ENCODE data around the gene SLC9B1.

Gene SLC9B1

GRCh38 chr4:103019308-103020124, at the start of gene SLC9B1:
TSS of gene SLC9B1 (minus strand) at chr4:103019705. CDS start at chr4:102991711, 27,994 bp downstream.
- Histone ChIP-seq H3K4me1 (ENCODE audit: control insufficient read depth, insufficient read depth, low read length, unreplicated experiment) (peaks cover 12% of the 10 kb centered on the region), H3K36me3 (ENCODE audit: insufficient read depth, low read length) (no peaks in the 10 kb centered on the region), H3K79me2 (ENCODE audit: control insufficient read depth, insufficient read depth, low read length, unreplicated experiment) (no peaks in the 10 kb centered on the region), H3K27ac (ENCODE audit: low read depth, low read length) (peak within 1 kb of the TSS; percentile 88), H3K4me3 (ENCODE audit: low read depth, low read length) (peak within 1 kb of the TSS; percentile 77), H3K27me3 (ENCODE audit: insufficient read depth, low read length) (no peaks in the 10 kb centered on the region), H2AFZ (ENCODE audit: low read length, unreplicated experiment) (peak within 1 kb of the TSS; percentile 98)

DNA sequence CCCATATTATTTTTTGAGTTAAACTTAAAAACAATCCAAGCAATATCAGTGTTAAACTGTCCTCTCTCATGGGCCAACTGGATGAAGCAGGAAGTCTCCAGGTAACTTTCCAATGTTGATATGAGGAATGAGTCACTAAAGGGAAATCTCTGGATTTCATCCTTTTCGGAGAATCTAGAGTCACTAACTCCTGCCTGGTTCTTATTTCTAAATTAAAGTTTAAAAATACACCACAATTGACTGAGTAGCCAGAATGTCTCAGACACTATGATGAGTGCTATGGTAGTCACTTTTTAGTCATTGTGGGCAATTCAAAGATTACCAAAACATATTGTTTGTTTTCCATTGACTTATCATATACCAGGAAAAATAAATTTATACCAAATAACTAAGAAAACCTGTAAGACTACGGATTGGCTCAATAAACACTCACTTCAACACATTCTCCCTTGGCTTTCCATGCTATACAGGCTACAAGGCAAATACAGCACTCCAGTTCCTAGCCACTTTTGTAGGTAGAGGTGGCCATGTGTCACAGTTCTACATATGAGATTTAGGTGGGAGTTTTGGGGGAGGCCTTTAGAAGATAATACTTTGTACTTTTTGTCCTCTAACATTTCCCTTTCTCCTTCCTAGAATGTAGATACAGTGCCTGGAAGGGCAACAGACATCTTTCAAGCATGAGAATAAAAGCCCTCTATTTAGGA, 48.5 kb upstream of the SLC9B1 start:
- peaks cover 12% of the 10 kb centered on the region for H3K79me2 ChIP-seq (ENCODE audit: control insufficient read depth, insufficient read depth, low read length, unreplicated experiment)
- H3K4me3 ChIP-seq (ENCODE audit: low read depth, low read length), result no peak overlapping the region
- H3K36me3 ChIP-seq (ENCODE audit: insufficient read depth, low read length), result peaks cover 5% of the 10 kb centered on the region
- H3K27ac ChIP-seq (ENCODE audit: low read depth, low read length), result peak overlapping the region; percentile 34
- H2AFZ ChIP-seq (ENCODE audit: low read length, unreplicated experiment), result no peak overlapping the region
- peaks cover 11% of the 10 kb centered on the region for H3K4me1 ChIP-seq (ENCODE audit: control insufficient read depth, insufficient read depth, low read length, unreplicated experiment)
- H3K27me3 ChIP-seq (ENCODE audit: insufficient read depth, low read length), result no peaks in the 10 kb centered on the region

- Histone ChIP-seq H2AFZ (ENCODE audit: low read length, unreplicated experiment) (no peak overlapping the region), H3K36me3 (ENCODE audit: insufficient read depth, low read length) (peaks cover 4% of the 10 kb centered on the region; the same call in 1 of the 2 replicates), H3K4me1 (ENCODE audit: control insufficient read depth, insufficient read depth, low read length, unreplicated experiment) (no peaks in the 10 kb centered on the region), H3K27me3 (ENCODE audit: insufficient read depth, low read length) (no peaks in the 10 kb centered on the region), H3K27ac (ENCODE audit: low read depth, low read length) (no peak overlapping the region), H3K79me2 (ENCODE audit: control insufficient read depth, insufficient read depth, low read length, unreplicated experiment) (no peaks in the 10 kb centered on the region), H3K4me3 (ENCODE audit: low read depth, low read length) (no peak overlapping the region)
Observed at GRCh38 chr4:103060453-103061148, 41.1 kb upstream of the SLC9B1 start.

DNA sequence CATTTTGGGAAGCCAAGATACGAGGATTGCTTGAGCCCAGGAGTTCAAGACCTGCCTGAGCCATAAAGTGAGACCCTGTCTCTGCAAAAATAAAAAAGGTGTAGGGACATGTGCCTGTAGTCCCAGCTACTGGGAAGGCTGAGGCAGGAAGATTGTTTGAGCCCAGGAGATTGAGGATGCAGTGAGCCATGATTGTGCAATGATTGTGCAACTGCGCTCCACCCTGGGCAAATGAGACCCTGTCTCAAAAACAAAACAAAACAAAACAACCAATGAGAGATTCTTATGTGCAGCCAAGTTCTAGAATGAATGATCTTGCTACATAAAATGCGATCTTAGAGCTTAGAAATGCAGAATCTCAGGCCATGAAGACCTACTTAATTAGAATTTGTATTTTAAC, 34.5 kb upstream of the SLC9B1 start:
- peaks cover 9% of the 10 kb centered on the region for H3K4me1 ChIP-seq (ENCODE audit: control insufficient read depth, insufficient read depth, low read length, unreplicated experiment)
- H2AFZ ChIP-seq (ENCODE audit: low read length, unreplicated experiment), result no peak overlapping the region
- no peak overlapping the region for H3K27ac ChIP-seq (ENCODE audit: low read depth, low read length)
- H3K79me2 ChIP-seq (ENCODE audit: control insufficient read depth, insufficient read depth, low read length, unreplicated experiment), result no peaks in the 10 kb centered on the region
- no peak overlapping the region for H3K4me3 ChIP-seq (ENCODE audit: low read depth, low read length)
- H3K27me3 ChIP-seq (ENCODE audit: insufficient read depth, low read length), result no peaks in the 10 kb centered on the region
- no peaks in the 10 kb centered on the region for H3K36me3 ChIP-seq (ENCODE audit: insufficient read depth, low read length)

DNA sequence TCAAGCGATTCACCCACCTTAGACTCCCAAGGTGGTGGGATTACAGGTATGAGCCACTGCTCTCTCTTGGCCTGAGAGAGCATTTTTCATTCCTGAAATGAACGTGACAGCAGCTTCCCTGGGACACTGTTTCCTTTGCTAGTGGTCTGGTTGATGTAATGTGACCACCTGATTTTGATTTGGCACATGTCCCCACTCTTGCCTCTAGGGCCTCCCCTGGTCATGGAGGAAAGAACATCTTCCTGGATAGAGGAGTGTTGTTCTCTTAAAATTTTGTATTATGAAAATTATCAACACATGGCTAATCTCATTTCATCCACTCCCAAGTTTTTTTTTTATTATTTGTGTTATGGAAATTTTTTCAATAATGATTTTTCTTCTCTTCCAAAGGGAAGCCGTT, 33.3 kb upstream of the SLC9B1 start:
- Histone ChIP-seq H3K36me3 (ENCODE audit: insufficient read depth, low read length) (0 out of 2 replicates have a peak, but pooled peaks cover 4% of the 10 kb centered on the region), H3K4me1 (ENCODE audit: control insufficient read depth, insufficient read depth, low read length, unreplicated experiment) (peaks cover 9% of the 10 kb centered on the region), H2AFZ (ENCODE audit: low read length, unreplicated experiment) (no peak overlapping the region), H3K4me3 (ENCODE audit: low read depth, low read length) (no peak overlapping the region), H3K27ac (ENCODE audit: low read depth, low read length) (no peak overlapping the region), H3K27me3 (ENCODE audit: insufficient read depth, low read length) (no peaks in the 10 kb centered on the region), H3K79me2 (ENCODE audit: control insufficient read depth, insufficient read depth, low read length, unreplicated experiment) (no peaks in the 10 kb centered on the region)

DNA sequence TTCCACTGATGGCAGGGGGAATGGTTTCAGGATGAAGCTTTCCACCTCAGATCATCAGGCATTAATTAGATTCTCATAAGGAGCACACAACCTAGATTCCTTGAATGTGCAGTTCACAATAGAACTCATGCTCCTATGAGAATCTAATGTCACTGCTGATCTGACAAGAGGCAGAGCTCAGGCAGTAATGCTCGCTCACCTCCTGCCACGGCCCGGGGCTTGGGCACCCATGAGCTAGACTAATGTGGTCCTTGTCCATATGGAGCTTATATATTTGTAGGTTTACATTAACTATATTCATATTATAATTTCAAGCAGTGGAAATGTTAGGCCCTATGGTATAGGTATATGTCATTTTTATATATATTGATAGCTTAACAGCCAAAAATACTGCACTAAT, 32.6 kb upstream of the SLC9B1 start:
- Histone ChIP-seq H3K36me3 (ENCODE audit: insufficient read depth, low read length) (0 out of 2 replicates have a peak, but pooled peaks cover 6% of the 10 kb centered on the region), H3K4me1 (ENCODE audit: control insufficient read depth, insufficient read depth, low read length, unreplicated experiment) (peaks cover 9% of the 10 kb centered on the region), H3K4me3 (ENCODE audit: low read depth, low read length) (no peak overlapping the region), H2AFZ (ENCODE audit: low read length, unreplicated experiment) (no peak overlapping the region), H3K27me3 (ENCODE audit: insufficient read depth, low read length) (no peaks in the 10 kb centered on the region), H3K27ac (ENCODE audit: low read depth, low read length) (no peak overlapping the region), H3K79me2 (ENCODE audit: control insufficient read depth, insufficient read depth, low read length, unreplicated experiment) (no peaks in the 10 kb centered on the region)

GRCh38 chr4:103050736-103051436, 31.4 kb upstream of the SLC9B1 start:
- H3K27ac ChIP-seq (ENCODE audit: low read depth, low read length), result no peak overlapping the region
- no peak overlapping the region for H3K4me3 ChIP-seq (ENCODE audit: low read depth, low read length)
- H3K4me1 ChIP-seq (ENCODE audit: control insufficient read depth, insufficient read depth, low read length, unreplicated experiment), result peaks cover 9% of the 10 kb centered on the region
- H2AFZ ChIP-seq (ENCODE audit: low read length, unreplicated experiment), result no peak overlapping the region
- no peaks in the 10 kb centered on the region for H3K27me3 ChIP-seq (ENCODE audit: insufficient read depth, low read length)
- H3K36me3 ChIP-seq (ENCODE audit: insufficient read depth, low read length), result 0 out of 2 replicates have a peak, but pooled peaks cover 6% of the 10 kb centered on the region
- H3K79me2 ChIP-seq (ENCODE audit: control insufficient read depth, insufficient read depth, low read length, unreplicated experiment), result no peaks in the 10 kb centered on the region

DNA sequence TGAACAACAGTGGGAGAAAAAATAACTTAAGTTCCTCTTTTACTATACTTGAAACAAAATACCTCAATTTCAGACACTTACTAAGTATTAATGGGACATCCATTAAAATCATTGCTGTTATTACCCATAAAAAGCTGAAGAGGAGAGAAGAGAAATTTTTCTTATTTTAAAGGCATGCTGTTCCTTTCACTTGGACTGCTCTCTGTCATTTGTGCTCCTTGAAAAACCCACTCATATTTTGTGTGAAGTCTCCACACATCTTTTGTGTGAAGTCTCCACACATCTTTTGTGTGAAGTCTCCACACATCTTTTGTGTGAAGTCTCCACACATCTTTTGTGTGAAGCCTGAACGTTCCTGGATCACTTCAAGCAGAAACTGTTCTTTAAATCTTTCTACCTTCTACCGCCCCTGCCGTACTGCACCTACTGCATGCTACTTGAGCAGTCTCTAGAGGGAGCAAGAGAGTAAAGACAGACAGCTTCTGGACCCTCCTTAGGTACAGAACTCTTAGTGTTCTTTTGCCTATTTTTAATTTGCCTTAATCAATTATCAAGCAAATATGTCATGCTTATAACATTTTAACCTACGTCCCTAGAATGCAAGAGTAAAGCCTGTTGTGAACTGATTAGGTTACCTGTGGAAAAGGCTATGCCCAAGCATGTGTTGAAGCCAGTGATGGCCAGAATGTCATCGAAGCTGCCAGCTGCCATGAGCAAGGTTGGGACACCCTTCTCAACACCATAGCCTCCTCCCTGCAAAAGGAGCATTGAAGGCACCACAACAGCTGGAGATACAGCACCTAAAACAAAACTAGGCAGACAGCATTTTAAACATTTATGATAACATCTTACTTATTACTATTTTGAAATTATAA, 27.1 kb upstream of the SLC9B1 start:
- 0 out of 2 replicates have a peak, but pooled peaks cover 6% of the 10 kb centered on the region for H3K36me3 ChIP-seq (ENCODE audit: insufficient read depth, low read length)
- H3K4me1 ChIP-seq (ENCODE audit: control insufficient read depth, insufficient read depth, low read length, unreplicated experiment), result peaks cover 9% of the 10 kb centered on the region
- no peak overlapping the region for H3K4me3 ChIP-seq (ENCODE audit: low read depth, low read length)
- H3K27me3 ChIP-seq (ENCODE audit: insufficient read depth, low read length), result no peaks in the 10 kb centered on the region
- no peak overlapping the region for H2AFZ ChIP-seq (ENCODE audit: low read length, unreplicated experiment)
- no peak overlapping the region for H3K27ac ChIP-seq (ENCODE audit: low read depth, low read length)
- no peaks in the 10 kb centered on the region for H3K79me2 ChIP-seq (ENCODE audit: control insufficient read depth, insufficient read depth, low read length, unreplicated experiment)

DNA sequence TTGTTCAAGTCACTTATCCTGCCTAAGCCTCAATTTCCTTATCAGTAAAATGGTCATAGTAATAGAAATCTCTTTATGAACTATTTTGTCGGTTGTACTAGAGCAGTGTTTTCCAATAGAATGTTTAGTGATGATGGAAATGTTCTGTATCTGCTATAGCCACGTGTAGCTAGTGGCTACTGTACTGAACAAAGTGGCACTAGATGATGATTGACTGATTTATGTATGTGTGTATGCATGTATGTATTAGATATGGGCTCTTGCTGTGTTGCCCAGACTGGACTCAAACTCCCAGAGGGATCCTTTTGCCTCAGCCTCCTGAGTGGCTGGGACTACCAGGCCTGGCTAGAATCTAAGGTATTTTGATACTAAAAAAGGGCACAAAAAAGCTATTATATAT, 24.7 kb upstream of the SLC9B1 start:
- H3K27ac ChIP-seq (ENCODE audit: low read depth, low read length), result no peak overlapping the region
- H3K4me3 ChIP-seq (ENCODE audit: low read depth, low read length), result no peak overlapping the region
- 0 out of 2 replicates have a peak, but pooled peaks cover 6% of the 10 kb centered on the region for H3K36me3 ChIP-seq (ENCODE audit: insufficient read depth, low read length)
- no peak overlapping the region for H2AFZ ChIP-seq (ENCODE audit: low read length, unreplicated experiment)
- no peaks in the 10 kb centered on the region for H3K27me3 ChIP-seq (ENCODE audit: insufficient read depth, low read length)
- H3K4me1 ChIP-seq (ENCODE audit: control insufficient read depth, insufficient read depth, low read length, unreplicated experiment), result no peaks in the 10 kb centered on the region
- no peaks in the 10 kb centered on the region for H3K79me2 ChIP-seq (ENCODE audit: control insufficient read depth, insufficient read depth, low read length, unreplicated experiment)

Data from ACC112 (cell line).